Measurements from ENCODE around the gene CCDC50. TPM values are rescaled to one million over a fixed set of nuclear protein-coding genes. Genes with fewer than 3 reads are reported as not detected.

The CCDC50 gene
- total and polyA plus RNA-seq, 8 donors = 17.6 to 226 (median 67.9) TPM

GRCh38 chr3:191378142-191378812 is 49.1 kb downstream of the CCDC50 start:
- H3K36me3 ChIP-seq = peaks cover 6 to 51% (median 46%) of the 10 kb centered on the region in 4 donors
- no peak overlapping the region for H3K27ac ChIP-seq
- DNase-seq = no peak
- no peaks in the 10 kb centered on the region for H3K27me3 ChIP-seq
- TF ChIP-seq EP300 (IDR thresholded peaks at IDR 0.05) = no peak
- TF ChIP-seq POLR2A (IDR thresholded peaks at IDR 0.05) = no peak
- no peak for TF ChIP-seq POLR2AphosphoS5 (IDR thresholded peaks at IDR 0.05)
- TF ChIP-seq, protein P1, sequence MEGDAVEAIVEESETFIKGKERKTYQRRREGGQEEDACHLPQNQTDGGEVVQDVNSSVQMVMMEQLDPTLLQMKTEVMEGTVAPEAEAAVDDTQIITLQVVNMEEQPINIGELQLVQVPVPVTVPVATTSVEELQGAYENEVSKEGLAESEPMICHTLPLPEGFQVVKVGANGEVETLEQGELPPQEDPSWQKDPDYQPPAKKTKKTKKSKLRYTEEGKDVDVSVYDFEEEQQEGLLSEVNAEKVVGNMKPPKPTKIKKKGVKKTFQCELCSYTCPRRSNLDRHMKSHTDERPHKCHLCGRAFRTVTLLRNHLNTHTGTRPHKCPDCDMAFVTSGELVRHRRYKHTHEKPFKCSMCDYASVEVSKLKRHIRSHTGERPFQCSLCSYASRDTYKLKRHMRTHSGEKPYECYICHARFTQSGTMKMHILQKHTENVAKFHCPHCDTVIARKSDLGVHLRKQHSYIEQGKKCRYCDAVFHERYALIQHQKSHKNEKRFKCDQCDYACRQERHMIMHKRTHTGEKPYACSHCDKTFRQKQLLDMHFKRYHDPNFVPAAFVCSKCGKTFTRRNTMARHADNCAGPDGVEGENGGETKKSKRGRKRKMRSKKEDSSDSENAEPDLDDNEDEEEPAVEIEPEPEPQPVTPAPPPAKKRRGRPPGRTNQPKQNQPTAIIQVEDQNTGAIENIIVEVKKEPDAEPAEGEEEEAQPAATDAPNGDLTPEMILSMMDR (IDR thresholded peaks at IDR 0.05) = no peak
- H3K9me3 ChIP-seq = no peaks in the 10 kb centered on the region
- intact Hi-C loops (cut with DNase I; ENCODE audit: low total_unique reads) = no loop called here
- peaks cover 0 to 27% (median 9%) of the 10 kb centered on the region in 4 donors for H3K4me1 ChIP-seq
- H3K4me3 ChIP-seq = no peak overlapping the region

DNA sequence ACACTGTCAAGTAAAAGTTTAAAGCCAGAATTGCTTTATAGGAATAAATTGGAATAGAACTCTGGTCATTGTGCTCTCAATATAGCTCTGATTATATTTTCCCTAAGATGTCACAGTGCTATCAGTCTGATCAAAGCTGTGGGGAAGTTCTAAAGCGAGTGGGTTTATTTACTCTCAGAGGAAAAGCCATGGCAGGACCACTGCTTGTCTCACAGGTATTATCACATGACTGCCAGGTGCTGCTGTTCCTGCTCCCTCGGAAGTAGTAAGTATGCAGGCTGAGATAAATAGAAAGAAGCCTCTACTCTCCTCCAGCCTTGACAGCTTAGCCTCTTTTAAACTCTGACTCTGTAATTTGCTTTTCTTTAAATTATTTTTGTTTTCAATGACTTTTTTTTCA is 50.3 kb downstream of the CCDC50 start:
- TF ChIP-seq POLR2AphosphoS5 (IDR thresholded peaks at IDR 0.05) = no peak
- intact Hi-C loops (cut with DNase I; ENCODE audit: low total_unique reads) = no loop called here
- Histone ChIP-seq H3K27me3 (no peaks in the 10 kb centered on the region), H3K27ac (no peak overlapping the region), H3K4me3 (no peak overlapping the region), H3K4me1 (peaks cover 0 to 27% (median 9%) of the 10 kb centered on the region in 4 donors), H3K36me3 (peaks cover 6 to 54% (median 48%) of the 10 kb centered on the region in 4 donors), H3K9me3 (no peaks in the 10 kb centered on the region)
- WGBS, 5 donors = 42 to 74% (median 58%) methylated on average over 2 of the region's 2 CpGs
- peak in 1 of 2 donors; percentile 23 for DNase-seq

GRCh38 chr3:191380001-191380400 is 50.8 kb downstream of the CCDC50 start:
- DNase-seq = no peak
- H3K27me3 ChIP-seq = no peaks in the 10 kb centered on the region
- TF ChIP-seq POLR2A (IDR thresholded peaks at IDR 0.05) (no peak), POLR2AphosphoS5 (IDR thresholded peaks at IDR 0.05) (no peak), EP300 (IDR thresholded peaks at IDR 0.05) (no peak)
- TF ChIP-seq, protein P1 (IDR thresholded peaks at IDR 0.05) = no peak
- H3K36me3 ChIP-seq = peaks cover 6 to 53% (median 44%) of the 10 kb centered on the region in 4 donors
- intact Hi-C loops (cut with DNase I; ENCODE audit: low total_unique reads) = no loop called here
- 56 to 89% (median 74%) methylated on average over 2 of the region's 2 CpGs for WGBS, 5 donors
- peaks cover 0 to 27% (median 9%) of the 10 kb centered on the region in 4 donors for H3K4me1 ChIP-seq
- H3K9me3 ChIP-seq = no peaks in the 10 kb centered on the region
- no peak overlapping the region for H3K4me3 ChIP-seq
- H3K27ac ChIP-seq = no peak overlapping the region

DNA sequence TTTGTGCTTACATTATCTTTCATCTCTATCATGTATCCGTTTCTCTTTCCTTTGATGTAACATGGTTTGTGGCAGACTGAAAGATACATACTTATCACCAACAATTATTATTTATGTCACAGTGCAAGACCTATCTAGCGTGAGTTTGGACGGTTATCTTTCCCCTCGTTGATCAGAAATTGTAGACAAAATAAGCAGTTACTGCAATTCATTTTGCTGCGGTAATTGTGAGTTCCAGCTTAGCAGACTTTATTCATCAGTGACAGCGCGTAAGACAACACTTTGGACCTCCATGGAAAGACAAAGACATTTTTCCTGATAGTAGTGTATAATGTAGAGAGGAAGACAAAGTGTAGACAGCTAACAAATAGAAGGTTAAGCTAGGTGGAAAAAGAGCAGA is 52.1 kb downstream of the CCDC50 start:
- intact Hi-C loops (cut with DNase I; ENCODE audit: low total_unique reads) = no loop called here
- no peaks in the 10 kb centered on the region for H3K9me3 ChIP-seq
- no peaks in the 10 kb centered on the region for H3K27me3 ChIP-seq
- no peak for TF ChIP-seq POLR2A (IDR thresholded peaks at IDR 0.05)
- TF ChIP-seq EP300 (IDR thresholded peaks at IDR 0.05) = no peak
- TF ChIP-seq POLR2AphosphoS5 (IDR thresholded peaks at IDR 0.05) = no peak
- TF ChIP-seq, protein P1 (IDR thresholded peaks at IDR 0.05) = no peak
- no peak for DNase-seq
- no peak overlapping the region for H3K4me3 ChIP-seq
- WGBS, 5 donors = 90 to 94% (median 90%) methylated on average over 7 of the region's 7 CpGs
- H3K36me3 ChIP-seq = peaks cover 6 to 43% (median 36%) of the 10 kb centered on the region in 4 donors
- H3K27ac ChIP-seq = no peak overlapping the region
- peaks cover 0 to 25% (median 9%) of the 10 kb centered on the region in 4 donors for H3K4me1 ChIP-seq

DNA sequence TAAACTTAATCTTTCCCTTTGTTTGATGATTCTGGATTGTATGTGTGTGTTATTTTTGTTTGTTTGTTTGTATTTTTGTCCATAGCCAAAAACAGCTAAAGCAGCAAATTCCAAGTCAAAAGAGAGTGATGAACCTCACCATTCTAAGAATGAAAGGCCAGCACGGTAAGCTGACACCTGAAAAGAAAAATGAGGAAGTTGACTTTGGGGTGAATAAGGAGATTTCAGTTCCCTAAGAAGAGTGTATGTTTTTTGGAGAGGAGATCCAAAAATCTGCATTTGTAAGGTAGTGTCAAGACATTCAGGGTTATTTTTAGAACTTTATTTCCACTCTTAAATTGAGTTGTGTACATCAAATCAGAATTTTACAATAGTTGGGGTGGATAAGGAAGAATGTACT is 53.5 kb downstream of the CCDC50 start:
- DNase-seq = no peak
- Histone ChIP-seq H3K27ac (no peak overlapping the region), H3K4me3 (no peak overlapping the region), H3K36me3 (peaks cover 6 to 47% (median 39%) of the 10 kb centered on the region in 4 donors), H3K9me3 (no peaks in the 10 kb centered on the region), H3K4me1 (peaks cover 0 to 14% (median 6%) of the 10 kb centered on the region in 4 donors), H3K27me3 (no peaks in the 10 kb centered on the region)
- no peak for TF ChIP-seq EP300 (IDR thresholded peaks at IDR 0.05)
- TF ChIP-seq, protein P1 (IDR thresholded peaks at IDR 0.05) = no peak
- intact Hi-C loops (cut with DNase I; ENCODE audit: low total_unique reads) = no loop called here
- 60 to 74% (median 68%) methylated on average over 1 of the region's 1 CpG for WGBS, 5 donors

Data from stomach (tissue), 9 donors.